Measurements from ENCODE around the gene POT1.
"Not testable (repeated sequence)": the region's sequence is repeated elsewhere in the genome, so short reads cannot be mapped to it uniquely, and the experiment has no call there.

Gene POT1, protein sequence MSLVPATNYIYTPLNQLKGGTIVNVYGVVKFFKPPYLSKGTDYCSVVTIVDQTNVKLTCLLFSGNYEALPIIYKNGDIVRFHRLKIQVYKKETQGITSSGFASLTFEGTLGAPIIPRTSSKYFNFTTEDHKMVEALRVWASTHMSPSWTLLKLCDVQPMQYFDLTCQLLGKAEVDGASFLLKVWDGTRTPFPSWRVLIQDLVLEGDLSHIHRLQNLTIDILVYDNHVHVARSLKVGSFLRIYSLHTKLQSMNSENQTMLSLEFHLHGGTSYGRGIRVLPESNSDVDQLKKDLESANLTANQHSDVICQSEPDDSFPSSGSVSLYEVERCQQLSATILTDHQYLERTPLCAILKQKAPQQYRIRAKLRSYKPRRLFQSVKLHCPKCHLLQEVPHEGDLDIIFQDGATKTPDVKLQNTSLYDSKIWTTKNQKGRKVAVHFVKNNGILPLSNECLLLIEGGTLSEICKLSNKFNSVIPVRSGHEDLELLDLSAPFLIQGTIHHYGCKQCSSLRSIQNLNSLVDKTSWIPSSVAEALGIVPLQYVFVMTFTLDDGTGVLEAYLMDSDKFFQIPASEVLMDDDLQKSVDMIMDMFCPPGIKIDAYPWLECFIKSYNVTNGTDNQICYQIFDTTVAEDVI

GRCh38 chr7:124929467-124930172 is at the start of gene POT1:
Gene POT1, minus strand, starts transcription at chr7:124929825. Its CDS starts 32,652 bp downstream, at chr7:124897173.
- peak; percentile 93 to 96 for DNase-seq (ENCODE audit: low read depth in 2 of 2)

- not testable (repeated sequence) for DNase-seq (ENCODE audit: low read depth in 2 of 2)
Observed at GRCh38 chr7:124975131-124975530, 45.5 kb upstream of the POT1 start.

- no peak for DNase-seq (ENCODE audit: low read depth in 2 of 2)
Observed at GRCh38 chr7:124965553-124965952, 35.9 kb upstream of the POT1 start.

- no peak for DNase-seq (ENCODE audit: low read depth in 2 of 2)
Observed at GRCh38 chr7:124959676-124960075, 30.1 kb upstream of the POT1 start.

DNA sequence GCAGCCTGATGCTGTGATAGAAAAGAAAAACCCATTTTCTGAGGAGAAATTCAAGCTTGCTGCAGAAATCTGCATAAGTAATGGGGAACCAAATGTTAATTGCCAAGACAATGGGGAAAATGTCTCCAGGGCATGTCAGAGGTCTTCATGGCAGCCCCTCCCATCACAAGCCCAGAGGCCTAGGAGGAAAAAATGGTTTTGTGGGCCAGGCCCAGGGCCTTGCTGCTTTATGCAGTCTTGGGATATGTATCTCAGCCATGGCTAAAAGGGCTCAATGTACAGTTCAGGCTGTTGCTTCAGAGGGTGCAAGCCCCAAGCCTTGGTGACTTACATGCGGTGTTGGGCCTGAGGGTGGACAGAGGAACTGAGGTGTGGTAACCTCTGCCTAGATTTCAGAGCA is 28.3 kb upstream of the POT1 start:
- not testable (repeated sequence) for DNase-seq (ENCODE audit: low read depth in 2 of 2)

DNA sequence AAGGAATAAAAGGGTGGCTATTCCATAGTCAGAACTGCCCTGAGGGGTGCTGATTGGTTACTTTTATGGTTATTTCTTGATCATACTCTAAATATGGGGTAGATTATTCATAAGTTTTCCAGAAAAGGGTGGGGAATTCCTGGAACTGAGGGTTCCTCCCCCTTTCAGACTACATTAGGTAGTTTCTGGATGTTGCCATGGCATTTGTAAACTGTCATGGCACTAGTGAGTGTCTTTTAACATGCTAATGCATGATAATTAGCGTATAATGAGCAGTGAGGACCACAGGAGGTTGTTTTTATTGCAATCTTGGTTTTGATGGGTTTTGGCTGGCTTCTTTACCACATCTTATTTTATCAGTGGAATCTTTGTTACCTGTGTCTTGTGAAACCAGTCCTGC is 26.5 kb upstream of the POT1 start:
- DNase-seq (ENCODE audit: low read depth in 2 of 2), result no peak

DNA sequence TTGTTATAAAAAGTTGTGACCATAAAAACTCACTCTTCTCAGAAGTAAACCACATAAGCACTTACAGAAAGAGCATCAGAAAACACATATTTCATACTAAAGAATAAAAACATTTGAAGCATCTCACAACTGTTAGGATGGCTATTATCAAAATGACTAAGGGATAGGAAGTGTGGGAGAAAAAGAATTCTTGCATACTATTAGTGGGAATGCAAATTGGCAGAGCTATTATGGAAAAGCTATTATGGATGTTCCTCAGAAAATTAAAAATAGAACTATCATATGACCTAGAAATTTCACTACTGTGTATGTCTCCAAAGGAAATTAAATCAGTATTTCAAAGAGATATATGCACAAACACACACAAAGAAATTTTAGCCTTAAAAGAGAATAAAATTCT is 25.2 kb upstream of the POT1 start:
- no peak for DNase-seq (ENCODE audit: low read depth in 2 of 2)

DNA sequence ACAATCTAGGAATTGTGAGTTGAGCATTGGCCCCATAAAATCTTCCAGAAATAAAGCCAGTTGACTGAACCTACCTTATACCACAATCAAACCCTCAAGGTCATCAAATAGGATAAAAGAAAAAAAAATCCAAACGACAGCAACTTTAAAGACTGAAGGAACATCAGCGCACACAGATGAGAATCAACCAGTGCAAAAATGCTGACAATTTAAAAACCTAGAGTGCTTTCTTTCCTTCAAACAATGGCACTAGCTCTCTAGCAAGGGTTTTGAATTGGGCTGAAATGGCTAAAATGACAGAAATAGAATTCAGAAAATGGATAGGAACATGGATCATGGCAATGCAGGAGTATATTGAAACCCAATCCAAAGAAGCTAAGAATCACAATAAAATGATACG is 16.1 kb upstream of the POT1 start:
- no peak for DNase-seq (ENCODE audit: low read depth in 2 of 2)

- DNase-seq (ENCODE audit: low read depth in 2 of 2), result no peak
Observed at GRCh38 chr7:124943472-124943871, 13.8 kb upstream of the POT1 start.

DNA sequence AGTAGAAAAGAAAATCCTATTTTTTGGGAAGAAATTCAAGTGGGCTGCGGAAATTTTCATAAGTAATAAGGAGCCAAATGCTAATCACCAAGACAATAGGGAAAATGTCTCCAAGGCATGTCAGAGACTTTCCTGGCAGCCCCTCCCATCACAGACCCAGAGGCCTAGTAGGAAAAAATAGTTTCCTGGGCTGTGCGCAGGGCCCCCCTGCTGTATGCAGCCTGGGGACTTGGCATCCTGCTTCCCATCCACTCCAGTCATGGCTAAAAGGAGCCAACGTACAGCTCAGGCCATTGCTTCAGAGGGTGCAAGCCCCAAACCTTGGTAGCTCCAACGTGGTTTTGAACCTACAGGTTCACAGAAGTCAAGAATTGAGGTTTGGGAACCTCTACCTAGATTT is 12.8 kb upstream of the POT1 start:
- DNase-seq (ENCODE audit: low read depth in 2 of 2), result no peak

GRCh38 chr7:124940306-124940705 is 10.7 kb upstream of the POT1 start:
- DNase-seq (ENCODE audit: low read depth in 2 of 2), result no peak

DNA sequence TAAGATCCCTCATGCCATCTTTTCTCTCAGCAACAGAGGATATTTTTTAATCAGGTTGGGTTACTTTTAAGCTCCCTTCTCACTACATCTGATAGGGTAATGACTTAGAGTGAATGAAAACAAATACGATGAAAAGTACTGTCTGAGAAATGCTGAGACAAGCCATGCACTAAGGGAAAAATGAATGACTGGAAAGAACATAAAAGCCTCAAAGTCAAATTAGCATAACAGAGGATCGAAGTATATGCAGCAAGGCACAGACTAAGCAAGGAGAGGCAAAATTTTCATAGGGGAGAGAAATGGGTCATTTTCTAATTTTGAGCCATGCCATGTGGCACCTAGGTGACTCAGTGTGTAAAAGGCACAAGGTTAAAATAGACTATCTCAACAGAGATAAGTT is 8.5 kb upstream of the POT1 start:
- DNase-seq (ENCODE audit: low read depth in 2 of 2), result no peak

DNA sequence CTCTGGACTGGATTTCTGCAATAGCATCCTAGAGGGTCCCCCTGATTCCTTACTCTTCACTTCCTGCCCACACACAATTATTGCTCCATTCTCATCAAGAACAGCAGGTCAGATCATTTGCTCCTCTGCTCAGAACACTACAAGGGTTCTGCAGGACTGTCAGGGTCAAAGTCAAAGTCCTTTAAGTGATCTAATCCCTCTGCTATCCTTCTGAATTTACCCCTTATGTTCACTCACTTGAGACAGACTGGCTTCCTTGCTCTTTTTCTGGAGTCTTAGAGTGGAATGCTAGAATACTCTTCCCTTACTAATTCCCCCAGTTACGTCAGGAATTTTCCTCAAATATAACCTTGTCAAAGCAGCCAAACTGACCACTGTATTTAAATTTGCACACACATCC is 7.5 kb upstream of the POT1 start:
- no peak for DNase-seq (ENCODE audit: low read depth in 2 of 2)

DNA sequence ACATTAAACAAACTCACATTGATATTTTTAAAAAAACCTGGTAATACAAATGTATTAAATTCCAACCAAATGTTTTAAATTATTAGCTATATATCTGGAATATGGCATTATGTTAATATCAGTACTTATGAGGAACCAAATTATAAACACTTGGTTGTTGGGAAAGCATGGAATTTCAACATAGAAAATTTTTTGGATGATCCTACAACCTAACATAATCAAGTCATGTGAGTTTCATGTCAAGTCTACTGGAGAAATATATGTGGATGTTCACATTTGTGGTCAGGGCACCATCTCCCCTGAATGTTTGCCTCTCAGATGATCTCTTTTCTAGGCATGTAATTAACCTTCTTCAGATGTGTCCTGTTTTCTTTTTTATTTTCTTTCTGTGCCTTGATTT is 5.2 kb upstream of the POT1 start:
- DNase-seq (ENCODE audit: low read depth in 2 of 2), result no peak

DNA sequence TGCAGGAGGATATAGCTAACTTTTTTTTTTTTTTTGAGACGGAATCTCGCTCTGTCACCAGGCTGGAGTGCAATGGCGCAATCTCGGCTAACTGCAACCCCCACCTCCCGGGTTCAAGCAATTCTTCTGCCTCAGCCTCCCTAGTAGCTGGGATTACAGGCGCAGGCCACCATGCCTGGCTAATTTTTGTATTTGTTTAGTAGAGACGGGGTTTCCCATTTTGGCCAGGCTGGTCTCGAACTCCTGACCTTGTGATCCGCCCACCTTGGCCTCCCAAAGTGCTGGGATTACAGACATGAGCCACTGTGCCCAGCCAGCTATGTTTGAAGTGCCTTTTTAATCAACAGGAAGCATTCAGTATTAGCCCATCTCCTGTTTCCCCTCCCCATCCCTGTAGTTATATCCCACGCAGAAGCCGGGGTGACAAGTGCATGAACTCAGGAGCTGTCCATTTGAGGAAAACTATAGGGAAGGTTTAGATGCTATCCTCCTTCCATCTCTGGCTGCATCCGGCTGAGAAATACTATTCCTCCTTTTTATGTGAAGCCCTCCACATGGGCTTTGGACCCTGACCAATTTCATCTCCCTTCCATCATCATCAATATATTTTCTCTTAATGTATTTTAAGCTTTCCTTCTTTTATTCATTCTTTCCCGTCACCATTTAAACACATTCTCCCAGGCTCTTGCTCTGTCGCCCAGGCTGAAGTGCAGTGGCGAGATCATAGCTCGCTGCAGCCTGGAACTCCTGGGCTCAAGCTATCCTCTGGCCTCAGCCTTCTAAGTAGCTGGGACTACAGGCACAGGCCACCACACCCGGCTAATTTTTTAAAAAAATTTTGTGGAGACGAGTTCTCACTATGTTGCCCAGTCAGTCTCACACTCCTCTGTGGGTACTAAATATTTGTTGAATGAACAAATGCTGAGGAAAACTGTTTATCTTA is 1.3 kb upstream of the POT1 start:
- DNase-seq (ENCODE audit: low read depth in 2 of 2), result no peak

DNA sequence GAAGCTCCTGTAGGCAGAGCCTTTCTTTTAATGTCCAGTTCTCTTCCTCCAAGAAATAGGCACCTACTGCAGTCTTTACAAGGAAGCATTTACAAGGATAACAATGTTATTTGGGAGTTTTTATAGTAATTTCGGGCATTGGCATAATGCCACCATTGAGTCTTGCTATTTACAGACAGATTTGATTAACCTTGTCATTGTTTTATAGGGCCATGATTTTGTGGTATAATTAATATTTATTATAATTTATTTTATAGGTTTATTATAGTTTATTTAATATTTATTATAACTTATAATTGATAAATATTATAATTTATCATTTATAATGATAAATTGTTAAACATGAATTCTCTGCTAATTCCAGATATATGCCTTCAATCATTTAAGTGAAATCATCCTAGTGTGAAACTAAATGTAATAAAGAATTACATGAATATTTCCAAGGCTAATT is 573 bp upstream of the POT1 start:
- no peak for DNase-seq (ENCODE audit: low read depth in 2 of 2)

DNA sequence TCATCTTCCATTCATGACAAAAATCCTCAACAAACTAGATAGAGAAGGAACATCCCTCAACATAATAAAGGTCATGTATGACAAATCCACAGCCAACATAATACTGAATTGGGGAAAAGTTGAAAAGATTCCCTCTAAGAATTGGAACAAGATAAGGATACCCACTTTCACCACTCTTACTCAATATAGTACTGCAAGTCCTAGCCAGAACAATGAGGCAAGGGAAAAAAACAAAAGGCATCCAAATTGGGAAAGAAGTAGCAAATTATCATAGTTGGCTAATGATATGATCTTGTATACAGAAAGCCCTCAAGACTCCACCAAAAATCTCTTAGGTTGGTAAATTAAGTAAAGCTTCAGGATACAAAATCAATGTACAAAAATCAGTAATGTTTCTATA is 4.7 kb downstream of the POT1 start:
- DNase-seq (ENCODE audit: low read depth in 2 of 2), result no peak

DNA sequence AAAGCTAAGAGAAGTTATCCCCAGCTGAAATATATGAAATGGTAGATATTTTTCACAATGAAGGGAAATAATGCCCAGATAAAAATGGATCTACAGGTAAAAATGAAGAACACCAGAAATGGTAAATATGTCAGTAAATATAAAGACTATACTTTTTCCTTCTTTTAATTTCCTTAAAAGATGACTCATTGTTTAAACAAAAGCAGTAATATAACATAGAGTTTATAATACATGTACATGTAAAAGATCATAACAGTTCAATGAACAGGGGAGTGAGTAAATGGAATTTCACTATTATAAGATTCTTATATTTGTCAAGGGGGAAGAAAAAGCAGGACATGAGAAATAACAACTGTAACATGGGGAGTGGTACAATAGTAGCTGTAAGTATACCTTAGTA is 7.4 kb downstream of the POT1 start:
- DNase-seq (ENCODE audit: low read depth in 2 of 2), result no peak

DNA sequence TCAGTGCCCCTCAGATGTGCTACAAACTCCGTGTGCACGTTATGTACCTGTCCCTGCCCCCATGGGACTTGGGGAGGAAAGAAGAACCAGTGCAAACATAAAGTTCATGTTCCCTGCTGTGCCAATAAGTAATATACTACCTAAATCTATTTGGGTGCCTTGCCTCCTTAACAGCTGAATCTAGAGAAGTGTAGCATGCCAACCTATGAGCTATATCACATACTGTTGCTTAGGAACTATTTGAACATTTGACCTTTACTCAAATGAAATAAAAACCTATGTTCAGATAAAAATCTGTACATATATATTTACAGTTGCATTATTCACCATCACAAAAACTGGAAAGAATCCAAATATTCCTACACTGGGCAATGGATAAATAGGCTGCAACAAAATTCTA is 9.8 kb downstream of the POT1 start:
- DNase-seq (ENCODE audit: low read depth in 2 of 2), result no peak

DNA sequence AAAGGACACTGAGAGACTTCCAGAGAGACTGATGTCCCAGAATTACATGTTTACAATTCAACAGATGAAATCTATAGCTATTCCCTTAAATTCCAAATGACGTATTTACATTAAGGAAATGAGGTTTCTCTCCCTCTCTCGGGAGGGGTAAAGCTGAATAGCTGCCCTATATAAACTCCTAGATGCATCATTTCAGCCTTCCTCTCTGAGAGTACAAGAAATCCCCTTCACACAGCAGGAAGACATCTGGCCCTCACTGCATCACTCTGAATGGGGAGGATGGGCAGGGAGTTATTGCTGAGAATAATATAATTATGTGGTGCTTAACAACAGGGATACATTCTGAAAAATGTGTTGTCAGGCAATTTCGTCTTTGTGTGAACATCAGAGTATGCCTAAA is 11.0 kb downstream of the POT1 start:
- DNase-seq (ENCODE audit: low read depth in 2 of 2), result no peak

- DNase-seq (ENCODE audit: low read depth in 2 of 2), result no peak
Observed at GRCh38 chr7:124915242-124915641, 14.4 kb downstream of the POT1 start.

GRCh38 chr7:124914298-124914697 is 15.3 kb downstream of the POT1 start:
- no peak for DNase-seq (ENCODE audit: low read depth in 2 of 2)

Measured in activated CD4-positive, alpha-beta T cell treated with anti-CD3 and anti-CD28 coated beads for 24 hours (primary cell).